Measurements from ENCODE around the gene ACHE.

The ACHE gene

DNA sequence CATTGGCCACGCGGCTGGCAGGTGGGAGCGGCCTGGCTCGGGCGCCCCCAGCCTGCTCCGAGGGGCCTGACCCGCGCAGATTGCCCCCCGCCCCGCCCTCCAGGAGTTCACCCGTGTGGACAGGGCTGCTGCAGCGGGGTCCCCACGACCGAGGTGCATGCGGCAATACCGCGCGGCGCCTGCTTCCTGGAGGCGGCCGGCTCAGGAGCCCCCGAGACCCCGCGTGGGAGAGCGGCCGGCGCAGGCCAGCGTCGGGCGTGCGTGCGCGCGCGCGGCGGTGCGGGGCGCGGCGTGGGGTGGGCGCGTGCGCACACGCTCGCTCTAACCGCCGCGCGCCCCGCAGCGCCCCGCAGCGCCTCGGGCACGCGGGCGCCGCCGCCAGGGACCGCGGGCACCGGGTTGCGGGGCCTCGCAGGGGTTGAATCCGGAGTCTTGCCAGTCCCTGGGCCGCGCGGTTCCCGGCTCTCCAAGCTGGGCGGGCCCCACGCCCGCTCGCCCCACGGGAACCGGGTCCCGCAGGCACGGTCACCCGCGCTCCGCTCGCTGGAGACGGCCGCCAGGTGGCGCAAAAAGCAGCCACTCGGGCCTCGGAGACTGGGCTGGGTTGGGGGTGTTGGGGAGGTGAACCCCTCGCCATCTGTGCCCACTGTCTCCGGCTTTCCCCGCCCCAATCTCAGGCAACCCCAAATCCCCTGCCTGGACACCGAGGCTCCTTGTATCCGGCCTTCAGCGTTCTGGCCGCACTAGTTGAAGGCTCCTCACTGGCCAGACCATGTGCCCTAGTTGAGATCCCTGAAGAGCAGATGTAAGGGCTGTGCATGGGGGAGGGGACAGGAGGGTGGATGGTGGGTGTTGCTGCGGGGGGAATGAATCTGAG is 1.3 kb upstream of the ACHE start:
- DNase-seq, result peak; percentile 56 to 61

DNA sequence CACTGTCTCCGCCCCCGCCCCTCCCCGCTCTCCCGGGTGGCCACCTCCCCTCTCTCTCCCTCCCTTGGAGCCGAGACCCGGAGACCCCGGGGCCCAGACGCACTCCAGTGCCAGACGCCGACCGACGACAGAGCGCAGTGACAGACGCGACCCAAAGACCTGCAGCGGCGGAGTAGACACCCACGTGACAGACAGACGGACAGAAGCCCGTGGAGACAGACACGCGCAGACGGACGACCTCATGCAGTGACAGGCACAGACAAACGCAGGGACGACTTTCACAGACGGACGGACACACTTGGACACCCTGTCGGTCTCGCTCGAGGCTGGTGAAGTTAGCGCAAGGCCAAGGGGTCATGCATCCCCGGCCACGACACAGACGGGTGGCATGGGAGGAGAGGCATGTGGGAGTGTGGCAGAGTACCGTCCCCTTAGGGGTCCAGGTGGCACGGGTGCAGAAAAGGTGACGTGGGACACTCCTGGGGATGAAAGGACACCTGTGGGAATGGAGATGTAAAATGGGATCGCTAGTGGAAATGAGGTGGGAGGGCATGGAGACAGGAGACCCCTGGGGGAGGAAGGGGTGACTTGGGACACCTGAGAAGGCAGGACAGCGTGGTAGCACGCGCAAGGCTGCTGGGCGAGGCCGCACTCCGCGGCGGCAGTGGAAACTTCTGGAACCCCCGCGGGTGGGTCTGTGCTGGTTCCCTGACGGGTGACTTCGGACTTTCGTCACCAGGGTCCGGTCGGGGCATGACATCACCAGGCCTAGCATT is 456 bp upstream of the ACHE start:
- DNase-seq, result peak in 1 of 2 experiments; percentile 39

DNA sequence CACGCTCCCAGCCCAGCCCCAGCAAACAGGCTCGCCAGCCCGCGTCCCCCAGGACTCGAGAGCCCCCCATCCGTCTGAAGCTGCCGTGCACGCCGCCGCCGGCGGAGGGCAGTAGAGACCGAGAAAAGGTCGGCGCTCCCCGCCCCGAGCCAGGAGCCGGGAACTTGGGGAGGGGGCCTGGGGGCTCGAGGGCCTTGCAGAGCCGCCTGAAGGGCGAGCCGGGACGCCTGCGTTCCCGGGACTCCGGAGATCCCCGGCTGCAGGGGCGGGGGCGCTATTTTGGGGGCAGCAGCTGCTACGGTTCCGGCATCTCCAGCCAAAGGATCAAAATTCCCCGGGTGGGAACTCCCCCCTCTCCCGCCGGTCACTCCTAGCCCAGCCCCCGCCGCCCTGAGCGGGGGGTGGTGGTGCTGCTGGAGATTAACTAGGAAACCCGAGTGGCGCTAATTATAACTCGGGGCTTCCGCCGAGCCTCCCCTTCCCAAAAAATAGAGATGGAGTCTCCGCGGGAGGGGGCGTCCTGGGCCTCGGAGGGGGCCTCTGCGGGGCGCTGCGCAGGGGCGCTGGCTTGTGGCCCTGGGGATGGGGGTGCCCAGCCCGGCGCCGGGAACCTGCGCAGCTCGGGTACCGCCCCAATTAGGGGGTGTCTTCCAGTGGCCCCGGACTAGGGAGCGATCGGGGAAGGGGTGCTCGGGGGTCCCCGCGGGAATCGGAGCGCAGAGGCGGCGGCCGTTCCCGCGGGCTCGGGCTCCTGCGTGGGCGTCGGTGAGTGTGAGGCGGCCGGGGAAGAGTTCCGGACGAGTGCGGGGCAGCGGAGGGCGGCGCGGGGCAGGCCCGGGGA is 608 bp downstream of the ACHE start:
- peak; percentile 60 to 69 for DNase-seq

DNA sequence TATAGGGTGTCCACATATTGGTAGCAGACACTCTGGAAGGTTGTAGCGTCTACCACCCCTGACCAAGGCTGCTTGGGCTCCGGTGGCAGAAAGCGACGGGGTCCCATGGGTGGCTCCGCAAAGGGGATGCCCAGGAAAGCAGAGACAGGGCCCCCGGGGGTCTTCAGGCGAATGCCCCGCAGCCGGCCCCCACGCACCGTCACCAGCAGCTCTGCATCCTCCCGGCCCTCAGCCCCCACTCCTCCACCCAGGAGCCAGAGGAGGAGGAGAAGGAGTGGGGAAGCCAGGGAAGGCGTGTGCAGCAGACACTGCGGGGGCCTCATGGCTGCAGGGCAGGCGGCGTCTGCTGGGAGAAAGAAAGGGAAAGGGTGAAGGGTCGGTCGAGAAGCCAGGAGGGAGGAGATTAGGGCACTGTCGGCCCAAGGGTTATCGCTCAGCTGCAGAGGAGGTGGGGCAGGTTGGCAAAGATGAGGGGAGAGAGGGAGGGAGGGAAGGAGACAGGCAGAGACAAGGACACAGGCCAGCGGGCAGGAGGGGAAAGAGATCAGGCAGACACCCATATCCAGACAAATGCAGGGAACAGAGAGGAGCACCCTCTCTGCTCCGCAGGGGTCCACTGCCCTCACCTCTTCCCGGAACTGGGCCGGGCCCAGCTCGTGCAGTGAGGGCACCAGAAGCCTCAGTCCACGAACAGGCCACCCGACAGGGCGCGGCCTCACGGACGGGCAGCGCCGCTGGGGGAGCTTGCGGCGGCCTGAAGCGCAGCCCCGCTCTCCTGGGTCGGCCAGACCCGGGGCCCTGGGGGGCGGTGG is 1.6 kb downstream of the ACHE start:
- DNase-seq, result no peak

DNA sequence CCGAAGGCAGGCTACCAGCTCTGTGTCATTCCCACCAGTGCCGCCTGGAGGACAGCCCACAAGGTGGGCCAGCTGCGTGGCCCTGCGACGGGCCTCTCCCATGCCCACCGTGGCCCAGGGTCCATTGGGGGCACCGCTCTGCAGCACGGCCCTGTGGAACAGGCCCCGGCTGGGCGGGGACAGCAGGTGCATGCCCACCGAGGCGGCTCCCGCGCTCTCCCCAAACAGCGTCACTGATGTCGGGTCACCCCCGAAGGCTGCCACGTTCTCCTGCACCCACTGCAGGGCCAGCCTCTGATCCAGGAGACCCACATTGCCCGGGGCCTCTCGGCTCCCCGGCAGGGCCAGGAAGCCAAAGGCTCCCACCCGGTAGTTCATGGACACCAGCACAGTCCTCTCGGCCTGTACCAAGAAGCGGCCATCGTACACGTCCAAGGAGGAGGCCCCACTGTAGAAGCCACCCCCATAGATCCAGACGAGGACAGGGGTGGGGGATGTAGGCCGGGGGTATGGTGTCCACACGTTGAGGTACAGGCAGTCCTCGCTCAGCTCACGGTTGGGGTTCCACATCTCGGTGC is 2.3 kb downstream of the ACHE start:
- no peak for DNase-seq

DNA sequence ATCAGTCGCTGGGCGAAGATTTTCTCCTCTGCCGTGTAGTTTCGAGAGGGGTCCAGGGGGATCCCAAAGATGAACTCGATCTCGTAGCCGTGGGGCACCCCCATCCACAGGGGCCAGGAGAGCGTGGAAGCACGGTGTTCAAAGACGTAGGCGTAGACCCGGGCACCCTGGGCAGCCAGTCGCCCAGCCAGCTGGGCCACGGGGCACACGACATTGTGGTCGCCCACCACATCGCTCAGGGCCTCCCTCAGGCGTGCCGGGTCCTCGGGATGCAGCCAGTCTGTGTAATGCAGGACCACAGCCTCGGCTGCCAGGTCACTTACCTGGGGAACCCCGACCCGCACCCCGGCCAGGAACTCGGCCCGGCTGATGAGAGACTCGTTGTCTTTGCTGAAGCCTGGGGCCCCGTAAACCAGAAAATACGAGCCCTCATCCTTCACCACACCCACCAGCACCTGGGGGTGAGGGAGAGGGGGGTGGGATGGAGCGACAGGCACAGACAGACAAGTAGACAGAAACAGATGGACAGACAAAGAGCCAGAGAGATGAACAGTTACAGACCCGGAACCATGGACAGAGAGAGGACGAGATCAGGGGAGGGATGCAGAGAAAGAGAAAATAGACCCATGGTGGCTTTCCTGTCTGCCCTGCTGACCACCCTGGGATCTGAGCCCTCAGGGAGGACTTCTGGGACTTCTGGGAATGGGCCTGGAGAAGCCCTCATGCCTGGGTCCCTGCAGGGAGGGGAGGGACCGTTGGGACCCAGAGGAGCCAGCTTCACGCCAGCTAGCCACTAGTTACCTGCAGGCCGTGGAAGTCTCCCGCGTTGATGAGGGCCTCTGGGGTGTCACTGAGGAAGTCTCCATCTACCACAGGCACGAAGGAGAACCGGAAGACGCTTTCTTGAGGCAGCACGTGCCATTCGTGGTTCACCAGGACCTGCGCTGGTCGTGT is 3.0 kb downstream of the ACHE start:
- DNase-seq, result no peak

DNA sequence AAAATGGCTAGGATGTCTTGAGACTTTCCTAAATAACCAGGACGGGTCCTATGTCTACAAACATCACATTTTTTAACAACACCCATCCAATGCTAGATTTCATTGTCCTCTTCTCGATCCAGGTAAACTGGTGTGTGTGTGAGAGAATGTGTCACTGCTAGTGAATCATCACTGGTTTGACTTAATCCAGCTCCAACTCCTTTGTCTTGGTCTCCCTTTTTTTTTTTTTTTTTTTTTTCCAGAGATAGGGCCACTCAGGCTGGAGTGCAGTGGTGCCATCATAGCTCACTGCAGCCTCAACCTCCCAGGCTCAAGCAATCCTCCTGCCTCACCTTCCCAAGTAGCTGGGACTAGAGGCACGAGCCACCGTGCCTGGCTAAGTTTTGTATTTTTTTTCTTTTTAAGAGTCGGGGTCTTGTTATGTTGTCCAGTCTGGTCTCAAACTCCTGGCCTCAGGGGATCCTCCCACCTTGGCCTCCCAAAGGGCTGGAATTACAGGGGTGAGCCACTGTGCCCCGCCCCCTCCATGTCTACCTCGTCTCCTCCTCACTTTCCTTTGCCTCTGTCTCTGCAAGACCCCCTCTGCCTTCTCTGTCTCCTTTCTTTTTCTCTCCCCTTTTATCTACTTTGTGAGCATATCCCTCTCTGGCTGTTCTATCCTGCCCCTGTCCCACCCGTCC is 4.0 kb downstream of the ACHE start:
- DNase-seq, result no peak

DNA sequence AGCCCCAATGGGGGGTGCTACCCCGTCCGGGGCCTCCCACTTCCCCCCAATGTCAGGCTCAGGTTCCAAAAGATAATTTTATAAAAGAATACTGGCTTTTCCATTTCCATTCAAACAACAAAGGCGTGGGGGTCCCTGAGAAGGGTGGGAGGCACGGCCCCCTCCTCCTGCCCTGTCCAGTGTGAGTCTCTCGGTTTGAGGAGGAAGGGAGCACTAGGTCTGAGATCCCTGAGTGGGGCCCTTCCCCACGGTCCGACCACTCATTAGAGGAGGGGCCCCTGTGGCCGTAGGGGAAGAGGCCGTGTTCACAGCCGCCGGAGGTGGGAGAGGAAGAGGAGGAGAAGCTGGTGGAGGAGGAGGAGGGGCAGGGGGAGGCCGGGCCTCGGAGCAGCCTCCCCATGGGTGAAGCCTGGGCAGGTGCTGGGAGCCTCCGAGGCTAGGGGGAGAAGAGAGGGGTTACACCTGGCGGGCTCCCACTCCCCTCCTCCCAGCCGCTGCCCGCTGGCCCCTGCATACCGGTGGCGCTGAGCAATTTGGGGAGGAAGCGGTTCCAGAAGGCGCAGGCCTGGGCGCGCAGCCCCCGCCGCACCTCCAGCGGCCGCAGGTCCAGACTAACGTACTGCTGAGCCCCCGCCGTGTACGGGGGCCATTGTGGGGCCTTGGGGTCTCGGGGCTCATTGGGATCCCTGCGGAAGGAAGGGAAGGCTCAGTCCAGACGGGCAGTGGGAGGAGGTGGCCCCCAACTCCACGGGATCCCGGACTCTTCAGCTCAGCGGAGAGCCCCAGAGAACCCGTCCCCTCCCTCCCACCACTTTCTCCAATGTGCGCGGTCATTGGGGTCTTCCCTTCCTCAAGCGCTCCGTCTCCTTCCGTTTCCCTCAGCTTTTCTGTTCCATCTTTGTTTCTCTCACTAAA is 4.8 kb downstream of the ACHE start:
- no peak for DNase-seq

DNA sequence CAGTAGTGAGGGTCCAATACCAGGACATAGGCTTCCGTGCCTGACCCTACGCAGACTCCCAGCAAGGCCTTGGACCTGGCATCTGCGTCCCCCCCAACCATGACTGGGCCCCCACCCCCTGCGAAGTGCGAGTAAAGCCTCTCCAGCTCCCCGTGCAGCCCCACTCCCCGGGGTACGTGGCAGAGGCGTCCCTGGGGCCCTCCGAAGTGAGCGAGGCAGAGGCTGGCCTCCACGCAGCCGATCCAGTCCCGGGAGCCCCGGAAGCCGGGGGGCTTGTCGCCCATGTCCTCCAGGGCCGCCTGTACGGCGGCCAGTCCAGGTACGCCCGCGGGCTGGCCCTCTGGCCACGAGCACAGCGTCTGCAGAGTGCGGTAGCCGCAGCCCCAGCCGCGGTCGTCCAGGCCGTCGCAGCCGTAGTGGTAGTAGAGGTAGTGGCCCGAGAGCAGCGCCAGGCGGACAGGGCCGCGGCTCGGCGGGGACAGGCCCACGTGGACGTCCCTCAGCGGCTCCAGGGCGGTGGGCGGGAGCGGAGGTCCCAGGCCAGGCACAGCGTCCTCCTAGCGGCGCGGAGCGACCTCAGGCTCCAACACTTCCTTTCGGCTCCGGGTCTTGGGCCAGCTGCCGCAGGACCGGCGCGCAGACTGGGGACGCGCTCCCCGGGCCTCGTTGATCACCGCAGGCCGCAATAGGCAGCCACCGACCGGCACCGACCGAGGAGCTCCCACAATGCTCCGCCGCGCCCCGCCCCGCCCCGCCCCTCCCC is 6.5 kb downstream of the ACHE start, which contains the start of gene UFSP1:
UFSP1 (minus strand) TSS at position 728 of the 763 bp plus-strand sequence; CDS start at position 284, 444 bp downstream.
- DNase-seq, result peak in 1 of 2 experiments; percentile 18

DNA sequence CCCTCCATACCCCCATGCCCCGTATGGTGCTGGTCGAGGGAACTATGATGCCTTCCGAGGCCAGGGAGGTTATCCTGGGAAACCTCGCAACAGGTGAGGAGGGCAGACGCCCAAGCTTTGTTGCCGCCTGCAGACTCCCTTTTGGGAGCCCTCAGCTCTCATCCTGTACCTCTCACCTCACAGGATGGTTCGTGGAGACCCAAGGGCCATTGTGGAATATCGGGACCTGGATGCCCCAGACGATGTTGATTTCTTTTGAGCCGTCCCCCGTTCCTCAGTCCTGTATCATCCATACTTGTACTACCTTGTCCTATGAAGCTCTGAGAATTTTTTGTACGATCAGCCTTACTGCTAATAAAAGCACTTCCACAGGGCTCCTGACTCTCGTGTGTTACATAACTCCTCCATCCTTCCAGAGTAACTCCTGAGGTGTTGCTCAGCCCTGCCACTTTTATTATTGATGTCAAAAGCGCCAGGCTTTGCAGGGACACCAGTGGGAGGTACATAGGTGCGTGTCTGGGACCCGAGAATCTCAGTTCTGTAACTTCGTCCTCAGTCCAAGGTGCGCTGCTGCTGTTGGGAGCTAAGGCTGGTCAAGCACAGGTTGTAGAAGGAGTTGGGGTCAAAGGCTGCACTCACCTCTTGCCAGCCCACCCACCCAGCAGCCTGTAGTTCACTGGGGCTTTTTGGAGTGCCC is 7.2 kb downstream of the ACHE start:
- DNase-seq, result no peak

DNA sequence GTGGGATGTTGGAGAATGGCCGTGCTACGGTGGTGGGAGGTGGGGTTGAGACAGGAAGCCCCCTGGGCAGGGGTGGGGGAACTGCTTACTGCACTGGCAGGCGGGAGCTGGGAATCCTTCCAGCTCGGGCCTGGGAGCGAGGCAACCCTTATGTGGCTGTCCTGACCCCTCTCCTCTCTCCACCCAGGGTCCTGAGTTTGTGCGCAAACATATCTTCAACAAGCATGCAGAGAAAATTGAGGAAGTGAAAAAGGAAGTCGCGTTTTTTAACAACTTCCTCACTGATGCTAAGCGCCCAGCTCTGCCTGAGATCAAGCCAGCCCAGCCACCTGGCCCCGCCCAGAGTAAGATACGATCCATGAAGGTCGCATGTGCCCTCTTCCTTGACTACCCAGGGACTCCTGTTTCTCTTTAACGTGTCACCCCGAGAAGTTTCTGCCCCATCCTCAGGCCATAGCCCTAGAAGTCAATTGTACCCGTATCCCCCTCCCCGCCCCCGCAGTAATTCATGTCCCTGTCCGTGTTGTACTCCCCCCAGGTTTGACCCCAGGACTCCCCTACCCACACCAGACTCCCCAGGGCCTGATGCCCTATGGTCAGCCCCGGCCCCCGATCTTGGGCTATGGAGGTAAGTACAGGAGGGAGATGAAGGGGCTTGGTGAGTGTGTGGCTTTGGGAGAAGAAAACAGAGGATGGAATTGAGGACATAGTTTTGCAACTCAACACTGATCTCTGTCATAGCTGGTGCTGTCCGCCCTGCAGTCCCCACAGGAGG is 8.0 kb downstream of the ACHE start:
- peak in 1 of 2 experiments; percentile 63 for DNase-seq

DNA sequence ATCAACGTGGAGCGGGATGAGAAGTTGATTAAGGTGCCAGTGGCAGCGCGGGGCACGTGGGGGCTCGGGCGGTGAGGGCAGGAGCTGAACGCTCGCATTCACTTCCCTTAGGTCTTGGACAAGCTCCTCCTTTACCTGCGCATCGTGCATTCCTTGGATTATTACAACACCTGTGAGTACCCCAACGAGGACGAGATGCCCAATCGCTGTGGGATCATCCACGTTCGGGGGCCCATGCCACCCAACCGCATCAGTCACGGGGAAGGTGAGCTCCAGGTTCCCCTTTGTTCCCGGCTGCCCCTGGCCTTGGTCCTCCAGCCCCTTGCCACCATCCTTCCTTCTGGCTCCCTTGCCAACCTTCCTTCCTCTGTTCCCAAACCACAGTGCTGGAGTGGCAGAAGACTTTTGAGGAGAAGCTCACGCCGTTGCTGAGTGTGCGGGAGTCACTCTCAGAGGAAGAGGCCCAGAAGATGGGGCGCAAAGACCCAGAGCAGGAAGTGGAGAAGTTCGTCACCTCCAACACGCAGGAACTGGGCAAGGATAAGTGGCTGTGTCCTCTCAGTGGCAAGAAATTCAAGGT is 8.7 kb downstream of the ACHE start:
- peak in 1 of 2 experiments; percentile 15 for DNase-seq

DNA sequence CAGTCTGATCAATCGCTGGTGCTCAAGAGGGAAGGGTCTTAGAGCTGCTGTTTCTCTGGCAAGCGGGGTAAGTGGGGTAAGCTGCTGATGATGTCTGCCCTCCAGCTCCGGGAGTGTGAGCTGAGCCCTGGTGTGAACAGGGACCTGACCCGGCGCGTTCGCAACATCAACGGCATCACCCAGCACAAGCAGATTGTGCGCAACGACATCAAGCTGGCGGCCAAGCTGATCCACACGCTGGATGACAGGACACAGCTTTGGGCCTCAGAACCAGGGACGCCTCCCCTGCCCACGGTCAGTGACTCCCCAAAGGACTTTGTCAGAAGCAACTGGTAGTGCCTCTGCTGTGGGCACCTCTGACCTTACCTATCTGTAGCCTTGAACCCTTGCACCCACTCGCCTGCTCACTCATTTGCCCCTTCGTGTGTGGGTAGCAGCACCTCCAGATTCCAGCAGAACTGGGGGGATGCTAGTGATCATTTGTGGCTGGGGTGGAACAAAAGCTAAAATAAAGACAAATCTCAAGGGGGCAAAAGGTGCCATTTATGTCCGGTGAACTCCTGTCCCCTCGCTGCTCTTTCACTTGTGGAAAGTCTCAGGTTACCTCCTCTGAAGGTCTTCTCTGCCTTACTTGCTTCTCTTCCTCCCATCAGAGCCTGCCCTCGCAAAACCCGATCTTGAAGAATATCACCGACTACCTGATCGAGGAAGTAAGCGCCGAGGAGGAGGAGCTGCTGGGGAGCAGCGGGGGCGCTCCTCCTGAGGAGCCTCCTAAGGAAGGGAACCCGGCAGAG is 9.3 kb downstream of the ACHE start:
- DNase-seq, result no peak

DNA sequence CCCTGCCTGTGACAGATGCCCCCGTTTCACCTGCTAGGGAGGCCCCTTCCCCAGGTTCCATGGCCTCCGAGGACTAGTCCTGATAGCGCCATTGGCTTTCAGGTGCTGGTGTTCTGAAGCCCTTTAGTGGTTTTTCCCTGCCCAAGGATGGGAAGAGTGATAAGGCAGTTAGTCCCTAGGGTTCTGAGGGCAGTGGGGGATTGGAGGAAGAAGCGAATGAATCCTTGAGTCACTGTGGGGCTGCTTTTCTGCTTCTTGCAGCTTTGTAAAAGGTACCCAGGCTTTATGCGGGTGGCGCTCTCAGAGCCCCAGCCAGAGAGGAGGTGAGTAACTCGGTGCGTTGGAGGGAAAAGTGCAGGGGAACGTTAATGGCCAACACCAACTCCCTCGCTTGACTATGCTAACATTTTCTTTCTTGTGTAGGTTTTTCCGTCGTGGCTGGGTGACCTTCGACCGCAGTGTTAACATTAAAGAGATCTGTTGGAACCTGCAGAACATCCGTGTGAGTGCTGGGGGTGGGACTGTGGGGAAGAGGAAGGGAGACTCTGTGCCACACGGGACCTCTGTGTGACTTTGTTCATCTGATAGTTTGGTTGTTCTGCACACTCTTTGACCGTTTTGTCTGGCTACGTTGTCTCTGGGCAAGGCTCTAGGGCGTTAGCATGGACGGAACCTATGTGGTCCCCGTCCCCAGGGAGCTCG is 10.1 kb downstream of the ACHE start:
- DNase-seq, result no peak
